ENCODE data around the gene SNX30.

The SNX30 gene

DNA sequence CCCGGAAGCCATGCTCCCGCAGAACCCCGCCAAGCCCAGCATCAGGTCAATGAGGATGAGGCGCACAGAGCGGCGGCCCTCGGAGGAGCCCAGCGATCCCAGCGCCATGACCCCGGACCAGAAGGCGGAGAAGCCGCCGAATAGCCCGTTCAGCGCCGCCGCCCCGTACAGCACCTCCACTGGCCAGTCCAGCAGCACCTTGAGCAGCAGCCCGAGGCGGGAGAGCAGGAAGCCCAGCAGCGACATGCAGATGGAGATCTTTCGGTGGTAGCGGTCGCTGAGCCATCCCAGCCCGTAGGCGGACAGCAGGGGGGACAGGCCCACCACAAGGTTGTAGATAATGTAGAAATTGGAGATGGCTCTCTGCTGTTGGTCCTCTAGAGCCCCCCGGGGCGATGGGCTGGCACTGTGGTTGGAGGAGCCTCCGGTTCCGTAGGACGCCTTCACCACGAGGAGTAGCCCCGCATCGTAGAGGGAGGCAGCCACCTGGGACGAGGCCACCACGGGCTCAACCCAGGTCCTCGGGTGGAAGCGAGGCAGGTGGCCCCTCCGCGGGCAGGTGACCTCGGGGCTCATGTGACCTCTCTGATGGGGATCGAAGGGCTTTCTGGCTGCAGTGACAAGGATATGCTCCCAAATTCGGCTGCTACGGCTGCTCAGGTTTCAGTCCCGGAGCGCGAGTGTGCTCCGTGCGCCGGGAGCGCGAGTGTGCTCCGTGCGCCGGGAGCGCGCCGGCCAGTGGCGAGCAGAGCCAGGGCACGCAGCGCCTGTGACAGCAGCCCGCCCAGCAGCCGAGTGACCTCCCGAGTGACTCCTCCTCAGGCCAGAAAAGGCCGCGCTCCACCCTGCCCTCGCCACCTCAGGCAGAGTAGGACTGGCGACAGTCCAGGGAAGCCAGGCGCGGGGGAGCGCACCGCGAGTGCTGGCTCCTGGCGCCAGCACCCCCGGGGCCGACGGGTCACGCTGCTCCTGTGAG is 139.8 kb downstream of the SNX30 start, which contains the start of gene SLC46A2:
SLC46A2 (minus strand) TSS at position 771 of the 976 bp plus-strand sequence; CDS start at position 576, 195 bp downstream.
- DNase-seq = peak in 2 of 3 experiments; percentile 14 to 26

DNA sequence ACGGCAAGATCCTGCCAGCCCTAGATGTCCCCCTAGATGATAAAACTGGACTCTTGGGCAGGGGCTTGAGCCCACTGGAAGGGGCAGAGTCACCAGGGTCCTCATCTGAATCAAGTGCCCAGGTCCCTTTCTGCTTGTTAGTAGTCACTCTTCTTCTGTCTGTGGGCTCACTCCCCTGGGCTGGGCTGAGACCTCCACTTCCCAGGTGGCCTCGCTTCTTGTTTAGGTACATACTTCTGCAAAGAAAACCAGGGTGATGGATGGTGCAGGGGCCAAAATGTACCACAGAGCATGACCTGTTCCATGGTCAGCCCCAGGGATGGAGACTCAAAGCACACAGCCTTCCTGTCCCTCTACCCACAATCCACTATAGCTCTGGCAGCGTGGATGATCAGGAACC is 141.0 kb downstream of the SNX30 start:
- DNase-seq = no peak

DNA sequence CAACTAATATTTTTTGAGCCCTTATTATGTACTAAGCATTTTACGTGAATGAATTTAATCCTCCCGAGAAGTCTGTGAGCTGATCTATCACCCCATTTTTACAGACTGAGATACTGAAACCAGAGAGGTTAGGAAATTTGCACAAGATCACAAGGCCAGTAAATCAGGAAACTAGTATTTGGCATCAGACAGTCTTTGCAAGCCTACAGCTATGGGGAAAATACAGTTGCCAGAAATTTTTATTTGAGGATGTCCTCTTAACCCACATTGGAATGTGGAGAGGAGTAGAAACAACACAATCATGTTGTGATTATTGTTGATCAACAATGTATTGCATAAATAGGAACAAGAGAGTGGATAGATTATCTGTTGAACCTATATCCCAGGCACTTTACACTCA is 142.4 kb downstream of the SNX30 start:
- DNase-seq = no peak

GRCh38 chr9:112894041-112894440 is 143.5 kb downstream of the SNX30 start:
- no peak for DNase-seq

GRCh38 chr9:112894699-112895098 is 144.1 kb downstream of the SNX30 start:
- no peak for DNase-seq

DNA sequence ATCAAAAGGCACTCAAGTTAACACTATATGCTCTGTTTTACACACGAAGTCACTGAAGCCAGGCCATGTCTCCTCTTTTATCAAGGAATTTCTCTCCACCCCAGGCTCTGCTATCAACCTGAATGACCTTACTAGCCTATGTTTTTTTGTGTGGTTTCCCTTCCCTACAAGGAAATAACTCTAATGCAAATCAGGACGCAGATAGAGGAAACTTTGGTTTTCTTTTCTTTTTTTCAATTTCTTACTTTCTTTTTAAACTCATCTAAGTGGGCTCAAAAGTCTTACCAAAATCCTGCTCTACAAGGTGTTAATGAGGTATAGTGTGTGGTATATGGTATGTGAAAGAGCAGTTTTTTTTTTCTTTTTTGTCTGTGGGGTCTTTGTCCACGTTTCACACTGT is 145.6 kb downstream of the SNX30 start:
- DNase-seq = no peak

- DNase-seq = no peak
Measured at GRCh38 chr9:112898872-112899311, 148.3 kb downstream of the SNX30 start.

DNA sequence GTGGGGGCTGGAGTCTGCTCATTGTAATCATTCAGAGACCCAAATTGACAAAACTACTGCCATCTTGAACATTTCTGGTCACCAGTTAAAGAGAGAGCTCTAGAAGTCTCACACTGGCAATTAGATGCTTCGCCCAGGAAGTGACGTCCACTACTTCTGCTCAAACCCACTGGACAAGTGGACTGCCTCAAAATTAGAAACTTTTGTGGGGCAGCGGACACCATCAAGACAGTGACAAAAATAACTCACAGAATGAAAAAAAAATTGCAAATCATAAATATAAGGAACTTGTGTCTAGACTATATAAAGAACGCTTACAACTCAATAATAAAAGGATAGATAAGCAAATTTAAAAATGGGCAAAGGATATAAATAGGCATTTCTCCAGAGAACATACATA is 149.9 kb downstream of the SNX30 start:
- DNase-seq = no peak

GRCh38 chr9:112900901-112901300 is 150.3 kb downstream of the SNX30 start:
- DNase-seq = no peak

DNA sequence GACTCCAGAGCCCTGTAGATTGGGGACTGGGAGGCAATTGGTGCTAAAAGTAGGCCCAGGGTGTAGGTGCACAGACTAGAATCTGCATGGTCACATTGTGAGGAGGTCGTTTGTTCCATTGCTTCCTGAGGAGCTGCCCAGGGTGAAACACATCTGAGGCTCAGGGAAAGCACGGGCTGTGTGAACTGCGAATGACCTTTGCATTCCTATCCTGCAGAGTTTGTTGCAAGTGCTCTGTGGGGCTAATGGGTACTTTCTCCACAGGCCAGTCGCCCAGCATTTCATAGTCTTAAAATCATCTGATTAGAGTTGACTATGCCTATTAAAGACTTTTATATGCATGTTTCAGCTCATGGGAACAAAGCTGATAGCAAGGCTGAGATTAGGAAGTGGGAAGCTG is 154.5 kb downstream of the SNX30 start:
- DNase-seq = no peak

GRCh38 chr9:112911736-112912135 is 161.2 kb downstream of the SNX30 start:
- DNase-seq = no peak

DNA sequence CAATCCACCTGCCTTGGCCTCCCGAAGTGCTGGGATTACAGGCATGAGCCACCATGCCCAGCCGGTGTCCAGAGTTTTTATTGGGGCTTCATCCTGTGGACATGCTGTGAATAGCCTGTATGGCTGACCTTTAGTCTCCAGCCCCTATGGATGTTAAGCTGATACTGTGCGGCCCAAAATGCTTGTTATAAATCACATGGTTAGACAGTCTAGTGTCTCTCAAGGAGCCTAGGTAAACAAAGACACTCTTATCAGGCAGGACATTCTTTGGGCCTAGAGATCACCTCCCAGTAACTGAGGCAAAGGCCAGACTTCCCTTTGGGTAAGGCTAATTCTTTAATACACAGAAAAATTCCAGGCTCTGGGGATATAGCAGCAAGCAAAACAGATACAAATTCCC is 162.1 kb downstream of the SNX30 start:
- DNase-seq = no peak

- no peak for DNase-seq
Measured at GRCh38 chr9:112913326-112913725, 162.8 kb downstream of the SNX30 start.

DNA sequence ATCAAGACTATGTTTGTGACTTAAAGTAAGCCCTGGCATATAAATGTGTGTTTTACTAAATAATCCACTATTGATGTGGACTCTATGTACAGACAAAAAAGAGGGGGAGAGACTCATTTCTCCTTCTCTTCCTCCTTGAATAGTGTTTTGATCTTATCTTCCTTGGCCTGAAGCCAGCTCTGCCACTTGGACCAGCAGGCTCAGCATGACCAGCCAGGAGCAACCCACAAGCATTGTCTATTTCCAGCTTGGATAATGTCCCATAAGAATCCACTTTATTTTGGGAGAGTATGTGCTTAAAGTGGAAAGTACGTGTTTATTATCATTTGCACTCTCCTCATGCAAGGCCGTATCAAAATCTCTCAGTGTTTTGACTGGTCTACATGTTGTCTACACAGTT is 164.0 kb downstream of the SNX30 start:
- DNase-seq = no peak

- no peak for DNase-seq
Measured at GRCh38 chr9:112917047-112917986, 166.8 kb downstream of the SNX30 start.

GRCh38 chr9:112917987-112918362 is 167.4 kb downstream of the SNX30 start:
- no peak for DNase-seq

GRCh38 chr9:112921549-112921948 is 171.0 kb downstream of the SNX30 start:
- peak in 2 of 3 experiments; percentile 1 to 50 for DNase-seq

Measured in NCI-H1417 (cell line).